Measurements from ENCODE around the gene GLRX3. TPM values are rescaled to one million over a fixed set of nuclear protein-coding genes. Genes with fewer than 3 reads are reported as not detected.

GLRX3 gene
- total RNA-seq, 4 donors from 2014 or later: 36.0 to 54.2 (median 43.4) TPM

DNA sequence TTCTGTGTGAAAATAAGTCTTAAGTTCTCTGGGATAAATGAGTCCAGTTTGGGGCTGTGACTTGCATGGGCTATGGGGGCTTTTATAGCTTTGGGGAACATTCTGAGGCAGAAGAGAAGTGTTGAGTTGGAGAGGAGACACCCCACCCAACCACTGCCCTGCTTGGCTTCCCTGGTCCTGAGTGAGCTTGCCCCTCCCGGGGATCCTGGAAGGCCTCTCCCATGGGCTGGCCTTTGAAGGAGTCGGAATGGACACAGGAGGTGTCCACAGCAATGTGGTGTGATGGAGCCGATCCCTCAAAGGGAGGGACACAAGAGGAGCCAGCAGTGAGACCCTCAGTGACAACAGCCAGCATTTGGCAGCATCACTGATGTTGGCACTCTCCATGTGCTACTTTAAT, 89.8 kb downstream of the GLRX3 start:
- ATAC-seq (ENCODE audit: low FRiP score): no peak
- TF ChIP-seq, protein P1, sequence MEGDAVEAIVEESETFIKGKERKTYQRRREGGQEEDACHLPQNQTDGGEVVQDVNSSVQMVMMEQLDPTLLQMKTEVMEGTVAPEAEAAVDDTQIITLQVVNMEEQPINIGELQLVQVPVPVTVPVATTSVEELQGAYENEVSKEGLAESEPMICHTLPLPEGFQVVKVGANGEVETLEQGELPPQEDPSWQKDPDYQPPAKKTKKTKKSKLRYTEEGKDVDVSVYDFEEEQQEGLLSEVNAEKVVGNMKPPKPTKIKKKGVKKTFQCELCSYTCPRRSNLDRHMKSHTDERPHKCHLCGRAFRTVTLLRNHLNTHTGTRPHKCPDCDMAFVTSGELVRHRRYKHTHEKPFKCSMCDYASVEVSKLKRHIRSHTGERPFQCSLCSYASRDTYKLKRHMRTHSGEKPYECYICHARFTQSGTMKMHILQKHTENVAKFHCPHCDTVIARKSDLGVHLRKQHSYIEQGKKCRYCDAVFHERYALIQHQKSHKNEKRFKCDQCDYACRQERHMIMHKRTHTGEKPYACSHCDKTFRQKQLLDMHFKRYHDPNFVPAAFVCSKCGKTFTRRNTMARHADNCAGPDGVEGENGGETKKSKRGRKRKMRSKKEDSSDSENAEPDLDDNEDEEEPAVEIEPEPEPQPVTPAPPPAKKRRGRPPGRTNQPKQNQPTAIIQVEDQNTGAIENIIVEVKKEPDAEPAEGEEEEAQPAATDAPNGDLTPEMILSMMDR (IDR thresholded peaks at IDR 0.05): no peak
- no peak for DNase-seq (ENCODE audit: low spot score)

DNA sequence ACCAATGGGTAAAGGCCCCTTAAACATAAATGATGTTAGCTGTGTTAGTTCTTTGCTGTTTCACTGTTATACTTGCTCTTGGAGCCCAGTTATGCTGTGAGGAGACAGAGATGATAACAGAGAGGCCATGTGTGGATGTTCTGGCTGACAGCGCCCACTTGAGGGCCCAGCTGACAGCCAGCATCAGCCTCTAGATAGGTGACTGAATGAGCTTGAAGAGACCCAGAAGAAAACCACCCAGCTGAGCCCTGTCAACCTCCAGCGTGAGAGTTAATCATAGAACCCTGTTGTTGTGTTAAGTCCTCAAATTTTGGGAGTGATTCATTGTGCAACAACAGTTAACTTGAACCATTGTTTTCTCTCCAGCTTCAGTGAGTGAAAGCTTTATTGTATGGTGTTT, 91.7 kb downstream of the GLRX3 start:
- TF ChIP-seq, protein P1 (IDR thresholded peaks at IDR 0.05): no peak
- no peak for DNase-seq (ENCODE audit: low spot score)
- ATAC-seq (ENCODE audit: low FRiP score): no peak

Other genes with a start within 250 kb of the GLRX3 start
- 10 to 100 TPM in 3 of 4 donors, 1 to 10 TPM in 1; 4.0 to 50.8 (median 18.8) TPM for gene EBF3, start 172.1 kb upstream of the GLRX3 start, total RNA-seq
- gene C10orf143, start 25.6 kb upstream of the GLRX3 start, total RNA-seq: 1 to 10 TPM; 1.3 to 2.6 (median 1.6) TPM